HepG2 (cell line): Measurements from ENCODE around the gene CHMP1B. TPM values are rescaled to one million over a fixed set of nuclear protein-coding genes. Genes with fewer than 3 reads are reported as not detected.

ENCODE experiments used
- DMAP1 ChIP-seq: IDR thresholded peaks from 2 replicates; pipeline ENCODE4 v1.6.1; 2016
- EZH2 ChIP-seq: conservative IDR thresholded peaks from 2 replicates; pipeline ENCODE4 v1.6.1; 2012; ENCODE audit warnings: mild to moderate bottlenecking, low read depth, low read length, moderate library complexity
- FUBP1 ChIP-seq: sonication (generic); formaldehyde crosslinking; IDR thresholded peaks from 2 replicates; pipeline ENCODE4 v1.5.1; 2020; ENCODE audit warnings: missing genetic modification reagents, mild to moderate bottlenecking, borderline replicate concordance
- ISL2 ChIP-seq: sonication (generic); formaldehyde crosslinking; IDR thresholded peaks from 2 replicates; pipeline ENCODE4 v1.5.0; 2020; ENCODE audit warnings: missing genetic modification reagents
- KMT2B ChIP-seq: IDR thresholded peaks from 2 replicates; pipeline ENCODE4 v1.6.1; 2016; ENCODE audit warnings: missing genetic modification reagents, missing compliant biosample characterization
- MYC ChIP-seq: sonication (generic); formaldehyde crosslinking; IDR thresholded peaks from 2 replicates; pipeline ENCODE4 v1.9.0; 2021; ENCODE audit warnings: missing genetic modification reagents, borderline replicate concordance
- RARA ChIP-seq: IDR thresholded peaks from 2 replicates; pipeline ENCODE4 v1.6.1; 2016; ENCODE audit warnings: missing genetic modification reagents, missing compliant biosample characterization
- RBM39 ChIP-seq: fragments of 200-400 bp; formaldehyde crosslinking; IDR thresholded peaks from one replicate; pipeline ENCODE4 v1.6.1; 2018; ENCODE audit warnings: antibody characterized with exemption, mild to moderate bottlenecking, low read depth, low read length; ENCODE audit not compliant: poor library complexity, severe bottlenecking
- SAP130 ChIP-seq: IDR thresholded peaks from 2 replicates; pipeline ENCODE4 v1.6.1; 2016; ENCODE audit warnings: low read depth
- SNAPC5 ChIP-seq: sonication (generic); formaldehyde crosslinking; IDR thresholded peaks from 2 replicates; pipeline ENCODE4 v1.8.1; 2023; ENCODE audit warnings: mild to moderate bottlenecking, missing genetic modification reagents, borderline replicate concordance
- ZBTB34 ChIP-seq: sonication (generic); formaldehyde crosslinking; IDR thresholded peaks from 2 replicates; pipeline ENCODE4 v1.8.0; 2022; ENCODE audit warnings: mild to moderate bottlenecking, missing genetic modification reagents
- ZC3H4 ChIP-seq: sonication (generic); formaldehyde crosslinking; IDR thresholded peaks from 2 replicates; pipeline ENCODE4 v1.4.0; 2020; ENCODE audit warnings: missing genetic modification reagents, borderline replicate concordance
- ZFY ChIP-seq: sonication (generic); formaldehyde crosslinking; IDR thresholded peaks from 2 replicates; pipeline ENCODE4 v1.4.0; 2020; ENCODE audit warnings: missing genetic modification reagents
- ZNF274 ChIP-seq: sonication (generic); formaldehyde crosslinking; IDR thresholded peaks from 2 replicates; pipeline ENCODE4 v1.5.1; 2020; ENCODE audit warnings: mild to moderate bottlenecking, missing genetic modification reagents
- ZNF451 ChIP-seq: sonication (generic); formaldehyde crosslinking; IDR thresholded peaks from 2 replicates; pipeline ENCODE4 v1.5.0; 2020; ENCODE audit warnings: mild to moderate bottlenecking, missing genetic modification reagents
- ZNF816 ChIP-seq: sonication (generic); formaldehyde crosslinking; IDR thresholded peaks from 2 replicates; pipeline ENCODE4 v1.8.0; 2022; ENCODE audit warnings: missing genetic modification reagents, mild to moderate bottlenecking, borderline replicate concordance
- polyA plus RNA-seq, 8 experiments: library from polyadenylated mRNA; depleted of rRNA in 3 of 8; stranded (reverse) in 7 of 8; unstranded in 1 of 8; fragments of >200 nt; fragmentation: Illumina TruSeq in 4 of 8; extraction: Trizol in 4 of 8; gene quantifications; 2 replicates each; pipeline versions ENCODE4 v1.2.1 to v1.2.3, GENCODE V29; 2011 to 2016; ENCODE audit warnings: low read depth in 4 of 8, missing spikeins in 1 of 8, mixed read lengths in 1 of 8; ENCODE audit not compliant: insufficient read depth in 1 of 8
- total RNA-seq, 5 experiments: library from RNA; depleted of rRNA; stranded (reverse); fragments of >200 nt; fragmentation: Illumina TruSeq; extraction: Trizol; gene quantifications; 2 replicates each; pipeline ENCODE4 v1.2.3, GENCODE V29; 2016; ENCODE audit warnings: low read depth in 1 of 5
- TF ChIP-seq, protein P1 (sequence below): IDR thresholded peaks from 2 replicates; pipeline ENCODE4 v1.6.1; 2016; ENCODE audit warnings: low read depth, control low read depth
- TF ChIP-seq, protein P2 (sequence below): IDR thresholded peaks from 2 replicates; pipeline ENCODE4 v1.6.1; 2018; ENCODE audit warnings: missing genetic modification reagents, mild to moderate bottlenecking, missing compliant biosample characterization
- TF ChIP-seq, protein P3 (sequence below): sonication (generic); formaldehyde crosslinking; IDR thresholded peaks from 2 replicates; pipeline ENCODE4 v1.8.1; 2022; ENCODE audit warnings: low read depth, mild to moderate bottlenecking, missing genetic modification reagents
- TF ChIP-seq, protein P4 (sequence below): IDR thresholded peaks from 2 replicates; pipeline ENCODE4 v1.6.1; 2016; ENCODE audit warnings: missing genetic modification reagents, missing compliant biosample characterization

CHMP1B gene
- total and polyA plus RNA-seq, 2 of the 13 experiments (the other 11 are each of a cell fraction or from before 2014, with no cell fraction given), result 18.8 to 20.2 TPM

GRCh38 chr18:11857177-11857887 lies 6.1 kb downstream of the CHMP1B start (continued):
- TF ChIP-seq ZNF816 (CRISPR knock-in tag), result no peak
- TF ChIP-seq, protein P1, sequence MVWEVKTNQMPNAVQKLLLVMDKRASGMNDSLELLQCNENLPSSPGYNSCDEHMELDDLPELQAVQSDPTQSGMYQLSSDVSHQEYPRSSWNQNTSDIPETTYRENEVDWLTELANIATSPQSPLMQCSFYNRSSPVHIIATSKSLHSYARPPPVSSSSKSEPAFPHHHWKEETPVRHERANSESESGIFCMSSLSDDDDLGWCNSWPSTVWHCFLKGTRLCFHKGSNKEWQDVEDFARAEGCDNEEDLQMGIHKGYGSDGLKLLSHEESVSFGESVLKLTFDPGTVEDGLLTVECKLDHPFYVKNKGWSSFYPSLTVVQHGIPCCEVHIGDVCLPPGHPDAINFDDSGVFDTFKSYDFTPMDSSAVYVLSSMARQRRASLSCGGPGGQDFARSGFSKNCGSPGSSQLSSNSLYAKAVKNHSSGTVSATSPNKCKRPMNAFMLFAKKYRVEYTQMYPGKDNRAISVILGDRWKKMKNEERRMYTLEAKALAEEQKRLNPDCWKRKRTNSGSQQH, result no peak
- no peak for TF ChIP-seq SNAPC5 (CRISPR knock-in tag)
- TF ChIP-seq, protein P2, sequence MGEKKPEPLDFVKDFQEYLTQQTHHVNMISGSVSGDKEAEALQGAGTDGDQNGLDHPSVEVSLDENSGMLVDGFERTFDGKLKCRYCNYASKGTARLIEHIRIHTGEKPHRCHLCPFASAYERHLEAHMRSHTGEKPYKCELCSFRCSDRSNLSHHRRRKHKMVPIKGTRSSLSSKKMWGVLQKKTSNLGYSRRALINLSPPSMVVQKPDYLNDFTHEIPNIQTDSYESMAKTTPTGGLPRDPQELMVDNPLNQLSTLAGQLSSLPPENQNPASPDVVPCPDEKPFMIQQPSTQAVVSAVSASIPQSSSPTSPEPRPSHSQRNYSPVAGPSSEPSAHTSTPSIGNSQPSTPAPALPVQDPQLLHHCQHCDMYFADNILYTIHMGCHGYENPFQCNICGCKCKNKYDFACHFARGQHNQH (CRISPR knock-in tag), result peak; percentile 25; the same call in 1 of the 2 replicates
- TF ChIP-seq ZNF274 (CRISPR knock-in tag), result 0 out of 2 replicates have a peak, but pooled peaks have one; percentile 23
- peak; percentile 42; the same call in 1 of the 2 replicates for TF ChIP-seq MYC (CRISPR knock-in tag)
- TF ChIP-seq ZFY (CRISPR knock-in tag), result 0 out of 2 replicates have a peak, but pooled peaks have one; percentile 30
- TF ChIP-seq ZC3H4 (CRISPR knock-in tag), result no peak
- no peak for TF ChIP-seq ZNF451 (CRISPR knock-in tag)
- no peak for TF ChIP-seq EZH2
- TF ChIP-seq SAP130 (CRISPR knock-in tag), result peak; percentile 74
- TF ChIP-seq KMT2B (CRISPR knock-in tag), result peak; percentile 41; the same call in 1 of the 2 replicates
- TF ChIP-seq, protein P3, sequence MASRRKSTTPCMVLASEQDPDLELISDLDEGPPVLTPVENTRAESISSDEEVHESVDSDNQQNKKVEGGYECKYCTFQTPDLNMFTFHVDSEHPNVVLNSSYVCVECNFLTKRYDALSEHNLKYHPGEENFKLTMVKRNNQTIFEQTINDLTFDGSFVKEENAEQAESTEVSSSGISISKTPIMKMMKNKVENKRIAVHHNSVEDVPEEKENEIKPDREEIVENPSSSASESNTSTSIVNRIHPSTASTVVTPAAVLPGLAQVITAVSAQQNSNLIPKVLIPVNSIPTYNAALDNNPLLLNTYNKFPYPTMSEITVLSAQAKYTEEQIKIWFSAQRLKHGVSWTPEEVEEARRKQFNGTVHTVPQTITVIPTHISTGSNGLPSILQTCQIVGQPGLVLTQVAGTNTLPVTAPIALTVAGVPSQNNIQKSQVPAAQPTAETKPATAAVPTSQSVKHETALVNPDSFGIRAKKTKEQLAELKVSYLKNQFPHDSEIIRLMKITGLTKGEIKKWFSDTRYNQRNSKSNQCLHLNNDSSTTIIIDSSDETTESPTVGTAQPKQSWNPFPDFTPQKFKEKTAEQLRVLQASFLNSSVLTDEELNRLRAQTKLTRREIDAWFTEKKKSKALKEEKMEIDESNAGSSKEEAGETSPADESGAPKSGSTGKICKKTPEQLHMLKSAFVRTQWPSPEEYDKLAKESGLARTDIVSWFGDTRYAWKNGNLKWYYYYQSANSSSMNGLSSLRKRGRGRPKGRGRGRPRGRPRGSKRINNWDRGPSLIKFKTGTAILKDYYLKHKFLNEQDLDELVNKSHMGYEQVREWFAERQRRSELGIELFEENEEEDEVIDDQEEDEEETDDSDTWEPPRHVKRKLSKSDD, result peak; percentile 87; the same call in 1 of the 2 replicates
- no peak for TF ChIP-seq ZBTB34 (CRISPR knock-in tag)
- peak; percentile 46; the same call in 1 of the 2 replicates for TF ChIP-seq RARA
- no peak for TF ChIP-seq RBM39
- TF ChIP-seq, protein P4, sequence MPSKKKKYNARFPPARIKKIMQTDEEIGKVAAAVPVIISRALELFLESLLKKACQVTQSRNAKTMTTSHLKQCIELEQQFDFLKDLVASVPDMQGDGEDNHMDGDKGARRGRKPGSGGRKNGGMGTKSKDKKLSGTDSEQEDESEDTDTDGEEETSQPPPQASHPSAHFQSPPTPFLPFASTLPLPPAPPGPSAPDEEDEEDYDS (CRISPR knock-in tag), result peak; percentile 68
- TF ChIP-seq ISL2, result no peak
- TF ChIP-seq DMAP1, result peak; percentile 41; the same call in 1 of the 2 replicates
- TF ChIP-seq FUBP1 (CRISPR knock-in tag), result no peak
